ENCODE results near the gene RFTN1. TPM values are rescaled to one million over a fixed set of nuclear protein-coding genes. Genes with fewer than 3 reads are reported as not detected.

Gene RFTN1
- total and polyA plus RNA-seq, 2 experiments from 2014 or later = 3.3 to 7.2 TPM

GRCh38 chr3:16392717-16393116, 120.8 kb downstream of the RFTN1 start:
- H3K27me3 ChIP-seq (ENCODE audit: insufficient read depth) = no peaks in the 10 kb centered on the region
- no peak overlapping the region for H3K27ac Mint-ChIP-seq
- ATAC-seq = no peak

More at GRCh38 chr3:16392717-16393116, 120.8 kb downstream of the RFTN1 start:
- Histone ChIP-seq H3K4me1 (ENCODE audit: insufficient read depth) (no peaks in the 10 kb centered on the region), H2AFZ (no peak overlapping the region), H3K4me2 (no peak overlapping the region), H3K27ac (ENCODE audit: low read depth) (no peak overlapping the region), H3K9me2 (ENCODE audit: insufficient read depth) (no peaks in the 10 kb centered on the region), H4K20me1 (replicated peaks; ENCODE audit: insufficient read depth) (no peaks in the 10 kb centered on the region), H3F3A (replicated peaks; ENCODE audit: low read depth) (no peaks in the 10 kb centered on the region), H3K36me3 (ENCODE audit: insufficient read depth) (no peaks in the 10 kb centered on the region), H3K4me3 (no peak overlapping the region), H3K79me2 (replicated peaks; ENCODE audit: insufficient read depth) (no peaks in the 10 kb centered on the region)
- TF ChIP-seq, protein P1, sequence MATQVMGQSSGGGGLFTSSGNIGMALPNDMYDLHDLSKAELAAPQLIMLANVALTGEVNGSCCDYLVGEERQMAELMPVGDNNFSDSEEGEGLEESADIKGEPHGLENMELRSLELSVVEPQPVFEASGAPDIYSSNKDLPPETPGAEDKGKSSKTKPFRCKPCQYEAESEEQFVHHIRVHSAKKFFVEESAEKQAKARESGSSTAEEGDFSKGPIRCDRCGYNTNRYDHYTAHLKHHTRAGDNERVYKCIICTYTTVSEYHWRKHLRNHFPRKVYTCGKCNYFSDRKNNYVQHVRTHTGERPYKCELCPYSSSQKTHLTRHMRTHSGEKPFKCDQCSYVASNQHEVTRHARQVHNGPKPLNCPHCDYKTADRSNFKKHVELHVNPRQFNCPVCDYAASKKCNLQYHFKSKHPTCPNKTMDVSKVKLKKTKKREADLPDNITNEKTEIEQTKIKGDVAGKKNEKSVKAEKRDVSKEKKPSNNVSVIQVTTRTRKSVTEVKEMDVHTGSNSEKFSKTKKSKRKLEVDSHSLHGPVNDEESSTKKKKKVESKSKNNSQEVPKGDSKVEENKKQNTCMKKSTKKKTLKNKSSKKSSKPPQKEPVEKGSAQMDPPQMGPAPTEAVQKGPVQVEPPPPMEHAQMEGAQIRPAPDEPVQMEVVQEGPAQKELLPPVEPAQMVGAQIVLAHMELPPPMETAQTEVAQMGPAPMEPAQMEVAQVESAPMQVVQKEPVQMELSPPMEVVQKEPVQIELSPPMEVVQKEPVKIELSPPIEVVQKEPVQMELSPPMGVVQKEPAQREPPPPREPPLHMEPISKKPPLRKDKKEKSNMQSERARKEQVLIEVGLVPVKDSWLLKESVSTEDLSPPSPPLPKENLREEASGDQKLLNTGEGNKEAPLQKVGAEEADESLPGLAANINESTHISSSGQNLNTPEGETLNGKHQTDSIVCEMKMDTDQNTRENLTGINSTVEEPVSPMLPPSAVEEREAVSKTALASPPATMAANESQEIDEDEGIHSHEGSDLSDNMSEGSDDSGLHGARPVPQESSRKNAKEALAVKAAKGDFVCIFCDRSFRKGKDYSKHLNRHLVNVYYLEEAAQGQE (IDR thresholded peaks at IDR 0.05; ENCODE audit: unreplicated experiment) = no peak
- TF ChIP-seq JUNB (IDR thresholded peaks at IDR 0.05; ENCODE audit: unreplicated experiment) = no peak
- TF ChIP-seq, protein P2, sequence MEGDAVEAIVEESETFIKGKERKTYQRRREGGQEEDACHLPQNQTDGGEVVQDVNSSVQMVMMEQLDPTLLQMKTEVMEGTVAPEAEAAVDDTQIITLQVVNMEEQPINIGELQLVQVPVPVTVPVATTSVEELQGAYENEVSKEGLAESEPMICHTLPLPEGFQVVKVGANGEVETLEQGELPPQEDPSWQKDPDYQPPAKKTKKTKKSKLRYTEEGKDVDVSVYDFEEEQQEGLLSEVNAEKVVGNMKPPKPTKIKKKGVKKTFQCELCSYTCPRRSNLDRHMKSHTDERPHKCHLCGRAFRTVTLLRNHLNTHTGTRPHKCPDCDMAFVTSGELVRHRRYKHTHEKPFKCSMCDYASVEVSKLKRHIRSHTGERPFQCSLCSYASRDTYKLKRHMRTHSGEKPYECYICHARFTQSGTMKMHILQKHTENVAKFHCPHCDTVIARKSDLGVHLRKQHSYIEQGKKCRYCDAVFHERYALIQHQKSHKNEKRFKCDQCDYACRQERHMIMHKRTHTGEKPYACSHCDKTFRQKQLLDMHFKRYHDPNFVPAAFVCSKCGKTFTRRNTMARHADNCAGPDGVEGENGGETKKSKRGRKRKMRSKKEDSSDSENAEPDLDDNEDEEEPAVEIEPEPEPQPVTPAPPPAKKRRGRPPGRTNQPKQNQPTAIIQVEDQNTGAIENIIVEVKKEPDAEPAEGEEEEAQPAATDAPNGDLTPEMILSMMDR (conservative IDR thresholded peaks at IDR 0.05; ENCODE audit: low read depth in 2 of 2) = no peak
- TF ChIP-seq ZNF114 (CRISPR knock-in tag; IDR thresholded peaks at IDR 0.05) = no peak
- no peak for TF ChIP-seq POLR2AphosphoS5 (IDR thresholded peaks at IDR 0.05; ENCODE audit: low read depth)
- no peak for TF ChIP-seq EZH2 (IDR thresholded peaks at IDR 0.05; ENCODE audit: low read depth, unreplicated experiment)
- no peak for TF ChIP-seq STAT1 (IDR thresholded peaks at IDR 0.05; ENCODE audit: unreplicated experiment)
- no peak for TF ChIP-seq CREB1 (CRISPR knock-in tag; IDR thresholded peaks at IDR 0.05; ENCODE audit: low read depth)
- TF ChIP-seq ZNF462 (CRISPR knock-in tag; IDR thresholded peaks at IDR 0.05) = no peak
- no peak for TF ChIP-seq ETS1 (IDR thresholded peaks at IDR 0.05)
- TF ChIP-seq EZH2phosphoT487 (IDR thresholded peaks at IDR 0.05; ENCODE audit: unreplicated experiment) = no peak
- TF ChIP-seq ZNF331 (CRISPR knock-in tag; IDR thresholded peaks at IDR 0.05; ENCODE audit: low read depth) = no peak
- TF ChIP-seq NANOG (IDR thresholded peaks at IDR 0.05; ENCODE audit: borderline replicate concordance) = no peak
- peaks cover 11% of the 10 kb centered on the region; the same call in 2 of the 3 replicates for H3K4me1 Mint-ChIP-seq
- H3K4me3 Mint-ChIP-seq = no peak overlapping the region
- H3K9me3 Mint-ChIP-seq = no peaks in the 10 kb centered on the region
- H3K27me3 Mint-ChIP-seq (ENCODE audit: insufficient read depth, low read depth, poor library complexity) = peaks cover 4% of the 10 kb centered on the region
- DNase-seq (ENCODE audit: low spot score) = no peak
- no peaks in the 10 kb centered on the region for H3K36me3 Mint-ChIP-seq (ENCODE audit: low read depth)

Data from GM23338 (cell line).